GM23338 (cell line): ENCODE measurements around the gene RNF220. TPM values are rescaled to one million over a fixed set of nuclear protein-coding genes. Genes with fewer than 3 reads are reported as not detected.

ENCODE experiments used
- ATAC-seq: fragments of 200-7000 bp; cut with Tn5 transposase; 3 replicates; pipeline ENCODE4 v1.9.1; 2020
- DNase-seq: peaks from one replicate; pipeline ENCODE4 v3.0.0-alpha.2; 2015; ENCODE audit warnings: low spot score
- H2AFZ ChIP-seq: fragments of 200-600 bp; sonication (generic); 2 replicates; pipeline ENCODE4 v1.8.0; 2016; ENCODE audit warnings: antibody characterized with exemption, mild to moderate bottlenecking, moderate library complexity
- H3F3A ChIP-seq: fragments of 200-600 bp; sonication (generic); replicated peaks from 2 replicates; pipeline ENCODE4 v1.8.0; 2017; ENCODE audit warnings: antibody characterized with exemption, mixed run types, low read depth
- H3K27ac ChIP-seq: fragments of 200-600 bp; sonication (generic); 2 replicates; pipeline ENCODE4 v1.6.1; 2016; ENCODE audit warnings: low read depth
- H3K27me3 ChIP-seq: fragments of 200-600 bp; sonication (generic); 2 replicates; pipeline ENCODE4 v1.8.0; 2016; ENCODE audit warnings: mild to moderate bottlenecking, mixed run types, moderate library complexity; ENCODE audit not compliant: insufficient read depth
- H3K36me3 ChIP-seq: fragments of 200-600 bp; sonication (generic); 2 replicates; pipeline ENCODE4 v1.8.0; 2016; ENCODE audit warnings: mild to moderate bottlenecking; ENCODE audit not compliant: insufficient read depth
- H3K4me1 ChIP-seq: fragments of 200-600 bp; sonication (generic); 2 replicates; pipeline ENCODE4 v1.8.0; 2016; ENCODE audit warnings: mild to moderate bottlenecking, moderate library complexity; ENCODE audit not compliant: insufficient read depth
- H3K4me2 ChIP-seq: fragments of 200-600 bp; sonication (generic); 2 replicates; pipeline ENCODE4 v1.7.1; 2017; ENCODE audit warnings: mixed run types
- H3K4me3 ChIP-seq: fragments of 200-600 bp; sonication (generic); 2 replicates; pipeline ENCODE4 v1.6.1; 2016; ENCODE audit warnings: mixed run types
- H3K79me2 ChIP-seq: fragments of 200-600 bp; sonication (generic); replicated peaks from 2 replicates; pipeline ENCODE4 v1.8.0; 2017; ENCODE audit warnings: mild to moderate bottlenecking; ENCODE audit not compliant: insufficient read depth
- H3K9me2 ChIP-seq: fragments of 200-600 bp; sonication (generic); 2 replicates; pipeline ENCODE4 v1.8.0; 2017; ENCODE audit not compliant: insufficient read depth
- H4K20me1 ChIP-seq: fragments of 200-600 bp; sonication (generic); replicated peaks from 2 replicates; pipeline ENCODE4 v1.8.0; 2017; ENCODE audit warnings: mild to moderate bottlenecking; ENCODE audit not compliant: insufficient read depth
- H3K27ac Mint-ChIP-seq: 2 replicates; pipeline ENCODE4 v1.8.0; 2020; ENCODE audit warnings: inconsistent platforms, mild to moderate bottlenecking, moderate library complexity, mixed read lengths
- H3K27me3 Mint-ChIP-seq: 3 replicates; pipeline ENCODE4 v1.8.0; 2022; ENCODE audit warnings: low read depth, mild to moderate bottlenecking, moderate library complexity, mixed read lengths, inconsistent platforms; ENCODE audit not compliant: insufficient read depth, poor library complexity
- H3K36me3 Mint-ChIP-seq: 3 replicates; pipeline ENCODE4 v1.8.0; 2021; ENCODE audit warnings: low read depth, mild to moderate bottlenecking, inconsistent platforms, moderate library complexity, mixed read lengths
- H3K4me1 Mint-ChIP-seq: 3 replicates; pipeline ENCODE4 v1.8.0; 2020; ENCODE audit warnings: mild to moderate bottlenecking, inconsistent platforms, mixed read lengths
- H3K4me3 Mint-ChIP-seq: 3 replicates; pipeline ENCODE4 v1.8.0; 2021; ENCODE audit warnings: moderate library complexity, mild to moderate bottlenecking, inconsistent platforms, mixed read lengths
- H3K9me3 Mint-ChIP-seq: 3 replicates; pipeline ENCODE4 v1.8.0; 2020; ENCODE audit warnings: moderate library complexity, mild to moderate bottlenecking, inconsistent platforms, mixed read lengths
- CREB1 ChIP-seq: fragments of 250-450 bp; sonication (Bioruptor Pico); IDR thresholded peaks from 2 replicates; pipeline ENCODE4 v1.5.0; 2020; ENCODE audit warnings: low read depth, mild to moderate bottlenecking, moderate library complexity
- CTCF ChIP-seq, 2 experiments: fragments of 200-600 bp in 1 of 2; sonication (generic) in 1 of 2; conservative IDR thresholded peaks; 2 replicates each; pipeline versions ENCODE4 v1.5.1 to v1.6.1; 2016 to 2017; ENCODE audit warnings: antibody characterized with exemption in 2 of 2, low read depth in 2 of 2, mild to moderate bottlenecking in 2 of 2, moderate library complexity in 1 of 2
- ETS1 ChIP-seq: IDR thresholded peaks from 2 replicates; pipeline ENCODE4 v1.6.1; 2016; ENCODE audit warnings: antibody characterized with exemption
- EZH2 ChIP-seq: fragments of 200-600 bp; sonication (generic); IDR thresholded peaks from one replicate; pipeline ENCODE4 v1.8.0; 2017; ENCODE audit warnings: antibody characterized with exemption, mild to moderate bottlenecking, low read depth; ENCODE audit not compliant: unreplicated experiment
- EZH2phosphoT487 ChIP-seq: fragments of 200-600 bp; sonication (generic); IDR thresholded peaks from one replicate; pipeline ENCODE4 v1.8.1; 2018; ENCODE audit warnings: antibody characterized with exemption; ENCODE audit not compliant: unreplicated experiment
- JUNB ChIP-seq: IDR thresholded peaks from one replicate; pipeline ENCODE4 v1.6.1; 2016; ENCODE audit warnings: antibody characterized with exemption; ENCODE audit not compliant: unreplicated experiment
- NANOG ChIP-seq: IDR thresholded peaks from 2 replicates; pipeline ENCODE4 v1.6.1; 2016; ENCODE audit warnings: antibody characterized with exemption, borderline replicate concordance
- POLR2AphosphoS5 ChIP-seq: IDR thresholded peaks from 2 replicates; pipeline ENCODE4 v1.6.1; 2016; ENCODE audit warnings: antibody characterized with exemption, low read depth
- REST ChIP-seq: IDR thresholded peaks from one replicate; pipeline ENCODE4 v1.6.1; 2018; ENCODE audit warnings: antibody characterized with exemption; ENCODE audit not compliant: unreplicated experiment
- STAT1 ChIP-seq: IDR thresholded peaks from one replicate; pipeline ENCODE4 v1.6.1; 2016; ENCODE audit warnings: antibody characterized with exemption; ENCODE audit not compliant: unreplicated experiment
- ZNF114 ChIP-seq: fragments of 250-450 bp; sonication (Bioruptor Pico); IDR thresholded peaks from 2 replicates; pipeline ENCODE4 v1.5.0; 2020; ENCODE audit warnings: mild to moderate bottlenecking, moderate library complexity
- ZNF331 ChIP-seq: fragments of 250-450 bp; sonication (Bioruptor Pico); IDR thresholded peaks from 2 replicates; pipeline ENCODE4 v1.5.0; 2020; ENCODE audit warnings: low read depth, mild to moderate bottlenecking, moderate library complexity
- ZNF462 ChIP-seq: fragments of 250-450 bp; sonication (Bioruptor Pico); IDR thresholded peaks from 2 replicates; pipeline ENCODE4 v1.5.0; 2020; ENCODE audit warnings: mild to moderate bottlenecking, moderate library complexity
- polyA plus RNA-seq: library from polyadenylated mRNA; unstranded; fragments of >200 nt; fragmentation: Nextera tagmentation; extraction: Ambion mirVana; gene quantifications from 2 replicates; pipeline ENCODE4 v1.2.1, GENCODE V29; 2016
- total RNA-seq: library from RNA; depleted of rRNA; stranded (reverse); fragments of >200 nt; shearing (Covaris generic); gene quantifications from 2 replicates; pipeline ENCODE4 v1.2.3, GENCODE V29; 2014

Gene RNF220
- total and polyA plus RNA-seq, 2 experiments from 2014 or later = 72.8 to 168 TPM

- Mint-ChIP-seq H3K36me3 (peaks cover 9% of the 10 kb centered on the region; the same call in 2 of the 3 replicates), H3K27ac (no peak overlapping the region), H3K9me3 (no peaks in the 10 kb centered on the region), H3K4me3 (no peak overlapping the region), H3K27me3 (peaks cover 11% of the 10 kb centered on the region), H3K4me1 (peaks cover 37% of the 10 kb centered on the region)
- H2AFZ ChIP-seq = no peak overlapping the region
- no peaks in the 10 kb centered on the region for H4K20me1 ChIP-seq
- H3K4me1 ChIP-seq = peaks cover 41% of the 10 kb centered on the region
- H3K79me2 ChIP-seq = peaks cover 18% of the 10 kb centered on the region; the same call in 1 of the 2 replicates
- H3K4me3 ChIP-seq = no peak overlapping the region
- peak overlapping the region; percentile 56; the same call in 1 of the 2 replicates for H3K27ac ChIP-seq
- no peak for TF ChIP-seq EZH2phosphoT487
- TF ChIP-seq ETS1 = no peak
- TF ChIP-seq CTCF (conservative IDR thresholded peaks at IDR 0.05; ENCODE audit: low read depth in 2 of 2) = no peak
- TF ChIP-seq ZNF114 (CRISPR knock-in tag) = no peak
- TF ChIP-seq CREB1 (CRISPR knock-in tag) = no peak
- TF ChIP-seq STAT1 = no peak
- no peak for TF ChIP-seq NANOG
- no peak for TF ChIP-seq REST
- no peak for TF ChIP-seq JUNB
- TF ChIP-seq POLR2AphosphoS5 = no peak
- TF ChIP-seq ZNF331 (CRISPR knock-in tag) = no peak
- no peak for TF ChIP-seq ZNF462 (CRISPR knock-in tag)
- TF ChIP-seq EZH2 = no peak
- H3K27me3 ChIP-seq = no peaks in the 10 kb centered on the region
- 0 out of 2 replicates have a peak, but pooled peaks cover 6% of the 10 kb centered on the region for H3K36me3 ChIP-seq
- H3K9me2 ChIP-seq = peaks cover 14% of the 10 kb centered on the region
- ATAC-seq (no peak), DNase-seq (no peak)
- H3F3A ChIP-seq = peaks cover 20% of the 10 kb centered on the region; the same call in 1 of the 2 replicates
- H3K4me2 ChIP-seq = 0 out of 2 replicates have a peak overlapping the region, but pooled peaks have one; percentile 6
Observed at GRCh38 chr1:44519035-44519676, 114.1 kb downstream of the RNF220 start.
